NB4 (cell line): ENCODE data around the gene PLD5.
"Not testable (repeated sequence)": the region's sequence is repeated elsewhere in the genome, so short reads cannot be mapped to it uniquely, and the experiment has no call there.

Experiments
- DNase-seq: peaks from one replicate; pipeline ENCODE4 v3.0.0; 2010; ENCODE audit warnings: low read depth
- H3K4me3 ChIP-seq: one replicate; pipeline ENCODE4 v1.5.1; 2011; ENCODE audit warnings: mild to moderate bottlenecking, low read depth, low read length, moderate library complexity
- CTCF ChIP-seq: IDR thresholded peaks from one replicate; pipeline ENCODE4 v1.5.1; 2012; ENCODE audit warnings: low read depth, low read length
- MYC ChIP-seq: IDR thresholded peaks from 2 replicates; pipeline ENCODE4 v1.6.1; 2011; ENCODE audit warnings: low read depth, low read length
- POLR2A ChIP-seq: IDR thresholded peaks from 2 replicates; pipeline ENCODE4 v1.6.1; 2011; ENCODE audit warnings: mild to moderate bottlenecking; ENCODE audit not compliant: insufficient read length; ENCODE audit errors: extremely low read depth
- TF ChIP-seq, protein P1 (sequence below): IDR thresholded peaks from 2 replicates; pipeline ENCODE4 v1.6.1; 2011; ENCODE audit warnings: low read depth, low read length

Gene PLD5

GRCh38 chr1:242219905-242220304, 304.6 kb downstream of the PLD5 start:
- H3K4me3 ChIP-seq: no peak overlapping the region
- no peak for DNase-seq
- TF ChIP-seq MYC: no peak
- TF ChIP-seq POLR2A: no peak
- TF ChIP-seq, protein P1, sequence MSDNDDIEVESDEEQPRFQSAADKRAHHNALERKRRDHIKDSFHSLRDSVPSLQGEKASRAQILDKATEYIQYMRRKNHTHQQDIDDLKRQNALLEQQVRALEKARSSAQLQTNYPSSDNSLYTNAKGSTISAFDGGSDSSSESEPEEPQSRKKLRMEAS: no peak
- TF ChIP-seq CTCF: no peak

- no peak for TF ChIP-seq CTCF
- TF ChIP-seq, protein P1: no peak
- no peak for TF ChIP-seq POLR2A
- no peak for TF ChIP-seq MYC
- H3K4me3 ChIP-seq: no peak overlapping the region
- DNase-seq: no peak
These were observed 305.1 kb downstream of the PLD5 start for GRCh38 chr1:242219298-242219901.

DNA sequence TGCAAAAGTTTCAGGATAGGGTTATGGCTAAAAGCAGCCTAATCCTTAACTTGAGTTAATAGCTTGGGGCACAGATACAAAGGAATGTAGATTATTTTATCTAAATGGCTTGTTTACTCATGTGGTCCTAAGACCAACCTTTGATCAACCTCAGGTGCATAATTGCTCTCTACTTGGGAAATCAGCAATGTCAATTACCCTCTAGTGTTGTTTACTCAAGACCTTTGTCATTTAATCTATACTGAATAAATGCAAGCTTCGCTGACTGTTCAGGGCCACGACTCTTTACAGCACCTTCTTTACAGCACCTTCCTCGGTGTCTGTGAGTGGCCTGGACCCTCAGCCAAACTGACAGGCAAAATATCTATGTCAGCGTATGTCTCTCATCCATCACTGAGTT, 308.1 kb downstream of the PLD5 start:
- TF ChIP-seq MYC: no peak
- TF ChIP-seq, protein P1: no peak
- no peak for TF ChIP-seq POLR2A
- TF ChIP-seq CTCF: no peak
- no peak for DNase-seq
- H3K4me3 ChIP-seq: no peak overlapping the region

GRCh38 chr1:242214455-242214854, 310.0 kb downstream of the PLD5 start:
- not testable (repeated sequence) for H3K4me3 ChIP-seq, DNase-seq

DNA sequence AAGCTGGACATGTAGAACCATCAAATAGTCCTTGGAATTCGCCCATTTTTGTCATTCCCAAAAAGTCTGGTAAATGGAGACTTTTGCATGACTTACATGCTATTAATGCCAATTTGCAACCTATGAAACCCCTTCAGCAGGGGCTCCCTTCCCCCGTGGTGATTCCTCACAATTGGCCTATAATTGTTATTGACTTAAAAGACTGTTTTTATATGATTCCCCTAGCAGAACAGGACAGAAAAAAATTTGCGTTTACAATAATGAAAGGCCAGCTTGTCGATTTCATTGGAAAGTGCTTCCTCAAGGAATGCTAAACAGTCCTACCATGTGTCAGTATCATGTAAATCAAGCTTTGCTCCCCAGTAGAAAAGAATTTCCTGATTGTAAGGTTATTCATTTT, 311.5 kb downstream of the PLD5 start:
- not testable (repeated sequence) for DNase-seq, H3K4me3 ChIP-seq

DNA sequence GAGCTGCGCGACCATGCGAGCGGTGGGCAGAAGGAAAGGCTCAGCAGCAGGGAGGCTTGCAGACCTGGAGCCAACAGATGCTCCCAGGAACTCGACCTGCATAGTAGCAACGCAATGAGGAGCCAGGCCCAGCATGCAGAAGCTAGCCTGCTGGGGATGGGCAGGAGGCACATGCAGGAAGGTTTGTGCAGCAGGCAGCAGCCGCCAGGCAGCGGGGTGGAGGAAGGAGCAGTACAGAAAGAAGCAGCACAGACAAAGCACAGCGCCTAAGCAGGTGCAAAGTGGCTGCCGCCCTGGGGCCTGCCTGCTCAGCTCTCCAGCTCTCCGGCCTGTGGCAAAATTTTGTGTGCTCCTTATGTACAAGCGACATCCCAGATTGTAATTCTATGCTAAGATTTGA, 312.1 kb downstream of the PLD5 start:
- no peak overlapping the region for H3K4me3 ChIP-seq
- no peak for DNase-seq
- TF ChIP-seq, protein P1: no peak
- no peak for TF ChIP-seq CTCF
- TF ChIP-seq MYC: no peak
- no peak for TF ChIP-seq POLR2A

- TF ChIP-seq CTCF (no peak), POLR2A (no peak), MYC (no peak)
- TF ChIP-seq, protein P1: no peak
- no peak overlapping the region for H3K4me3 ChIP-seq
- no peak for DNase-seq
These were observed 313.1 kb downstream of the PLD5 start for GRCh38 chr1:242211254-242212022.

DNA sequence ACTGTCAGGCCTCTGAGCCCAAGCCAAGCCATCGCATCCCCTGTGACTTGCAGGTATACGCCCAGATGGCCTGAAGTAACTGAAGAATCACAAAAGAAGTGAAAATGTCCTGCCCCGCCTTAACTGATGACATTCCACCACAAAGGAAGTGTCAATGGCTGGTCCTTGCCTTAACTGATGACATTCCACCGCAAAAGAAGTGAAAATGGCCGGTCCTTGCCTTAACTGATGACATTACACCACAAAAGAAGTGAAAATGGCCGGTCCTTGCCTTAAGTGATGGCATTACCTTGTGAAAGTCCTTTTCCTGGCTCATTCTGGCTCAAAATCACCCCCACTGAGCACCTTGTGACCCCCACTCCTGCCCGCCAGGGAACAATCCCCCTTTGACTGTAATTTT, 314.2 kb downstream of the PLD5 start:
- not testable (repeated sequence) for H3K4me3 ChIP-seq, DNase-seq
